ENCODE results near the gene RABL6.
A peak's percentile ranks its signal among the peaks of the same experiment; 100 is the strongest.
"Not testable (repeated sequence)": the region's sequence is repeated elsewhere in the genome, so short reads cannot be mapped to it uniquely, and the experiment has no call there.

RABL6 gene

DNA sequence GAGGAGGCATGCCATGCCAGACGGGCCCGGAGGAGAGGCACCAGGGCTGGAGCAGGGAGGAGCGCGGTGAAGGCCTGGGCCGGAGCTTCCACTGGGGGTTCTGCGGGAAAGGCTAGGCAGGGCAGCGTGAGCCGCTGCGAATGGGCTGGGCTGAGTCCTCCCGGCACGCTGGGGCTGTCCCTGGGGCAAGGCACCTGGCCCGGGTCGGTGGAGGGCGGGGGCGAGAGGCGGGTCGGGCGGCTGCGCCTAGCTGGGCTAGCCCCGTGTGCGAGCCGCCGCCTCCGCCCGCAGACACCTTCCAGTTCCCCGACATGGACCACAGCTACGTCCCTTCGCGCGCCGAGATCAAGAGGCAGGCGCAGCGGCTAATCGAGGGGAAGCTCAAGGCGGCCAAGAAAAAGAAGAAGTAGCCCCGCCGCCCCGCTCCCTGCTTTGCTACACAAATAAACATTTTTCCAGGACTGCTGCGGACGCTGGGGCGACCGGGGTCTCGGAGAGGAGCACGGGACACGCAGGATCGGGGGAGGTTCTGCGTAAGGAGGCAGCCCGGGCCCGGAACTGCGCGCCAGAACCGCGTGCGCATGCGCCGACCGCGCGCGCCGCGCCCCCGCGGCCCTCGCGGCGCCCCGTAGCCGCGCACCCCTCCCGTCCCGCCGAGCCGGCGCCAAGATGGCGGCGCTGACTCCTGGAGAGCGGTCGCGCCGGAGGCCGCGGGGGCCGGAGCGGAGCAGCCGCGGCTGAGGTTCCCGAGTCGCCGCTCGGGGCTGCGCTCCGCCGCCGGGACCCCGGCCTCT lies at the start of gene RABL6:
Gene RABL6 (plus strand): TSS at position 668 of the 794 bp plus-strand sequence. CDS start 249 bp downstream, outside the sequence.
- Histone ChIP-seq H3K36me3 (ENCODE audit: control insufficient read depth, insufficient read depth, low read length) (peaks cover 4% of the 10 kb centered on the region), H3K27me3 (ENCODE audit: control insufficient read depth, insufficient read depth, low read length) (no peaks in the 10 kb centered on the region), H3K9me3 (ENCODE audit: control insufficient read depth, insufficient read depth, low read length) (no peaks in the 10 kb centered on the region), H3K4me1 (ENCODE audit: control insufficient read depth, insufficient read depth, low read length) (no peaks in the 10 kb centered on the region), H3K9ac (ENCODE audit: low read depth, low read length) (peak within 1 kb of the TSS; percentile 87), H3K4me3 (ENCODE audit: low read depth, low read length) (peak within 1 kb of the TSS; percentile 76)

- peaks cover 2% of the 10 kb centered on the region for H3K4me1 ChIP-seq (ENCODE audit: control insufficient read depth, insufficient read depth, low read length)
- H3K9ac ChIP-seq (ENCODE audit: low read depth, low read length) = no peak overlapping the region
- H3K9me3 ChIP-seq (ENCODE audit: control insufficient read depth, insufficient read depth, low read length) = no peaks in the 10 kb centered on the region
- no peaks in the 10 kb centered on the region for H3K36me3 ChIP-seq (ENCODE audit: control insufficient read depth, insufficient read depth, low read length)
- H3K27me3 ChIP-seq (ENCODE audit: control insufficient read depth, insufficient read depth, low read length) = no peaks in the 10 kb centered on the region
- H3K4me3 ChIP-seq (ENCODE audit: low read depth, low read length) = no peak overlapping the region
Measured at GRCh38 chr9:136759001-136759400, 48.7 kb upstream of the RABL6 start.

GRCh38 chr9:136759436-136760325 lies 48.1 kb upstream of the RABL6 start:
- Histone ChIP-seq H3K36me3 (ENCODE audit: control insufficient read depth, insufficient read depth, low read length) (no peaks in the 10 kb centered on the region), H3K4me1 (ENCODE audit: control insufficient read depth, insufficient read depth, low read length) (peaks cover 2% of the 10 kb centered on the region), H3K27me3 (ENCODE audit: control insufficient read depth, insufficient read depth, low read length) (no peaks in the 10 kb centered on the region), H3K9me3 (ENCODE audit: control insufficient read depth, insufficient read depth, low read length) (no peaks in the 10 kb centered on the region), H3K4me3 (ENCODE audit: low read depth, low read length) (no peak overlapping the region), H3K9ac (ENCODE audit: low read depth, low read length) (no peak overlapping the region)

- Histone ChIP-seq H3K4me1 (ENCODE audit: control insufficient read depth, insufficient read depth, low read length) (peaks cover 2% of the 10 kb centered on the region), H3K27me3 (ENCODE audit: control insufficient read depth, insufficient read depth, low read length) (no peaks in the 10 kb centered on the region), H3K9me3 (ENCODE audit: control insufficient read depth, insufficient read depth, low read length) (no peaks in the 10 kb centered on the region), H3K36me3 (ENCODE audit: control insufficient read depth, insufficient read depth, low read length) (no peaks in the 10 kb centered on the region), H3K9ac (ENCODE audit: low read depth, low read length) (no peak overlapping the region), H3K4me3 (ENCODE audit: low read depth, low read length) (no peak overlapping the region)
Measured at GRCh38 chr9:136760424-136760823, 47.3 kb upstream of the RABL6 start.

DNA sequence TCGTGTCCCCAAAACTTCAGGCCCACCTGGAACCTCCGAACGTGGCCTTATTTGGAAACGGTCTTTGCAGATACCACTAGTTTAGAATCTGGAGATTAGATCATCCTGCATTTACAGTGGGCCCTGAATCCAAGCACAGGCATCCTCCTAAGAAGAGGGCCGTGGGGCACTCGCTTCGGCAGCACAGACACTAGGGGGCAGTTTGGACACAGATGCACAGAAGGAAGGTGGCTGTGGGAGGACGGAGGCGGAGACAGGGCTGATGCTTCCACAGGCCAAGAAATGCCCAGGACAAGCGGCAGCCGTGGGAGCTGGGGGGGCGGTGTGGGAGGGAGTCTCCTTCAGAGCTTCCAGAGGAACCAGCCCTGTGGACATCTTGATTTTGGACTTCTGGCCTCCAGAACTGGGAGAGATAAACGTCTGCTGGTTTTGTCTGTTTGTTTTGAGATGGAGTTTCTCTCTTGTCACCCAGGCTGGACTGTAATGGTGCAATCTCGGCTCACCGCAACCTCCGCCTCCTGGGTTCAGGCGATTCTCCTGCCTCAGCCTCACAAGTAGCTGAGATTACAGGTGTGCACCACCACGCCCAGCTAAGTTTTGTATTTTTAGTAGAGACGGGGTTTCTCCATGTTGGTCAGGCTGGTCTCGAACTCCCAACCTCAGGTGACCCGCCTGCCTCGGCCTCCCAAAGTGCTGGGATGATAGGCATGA lies 46.8 kb upstream of the RABL6 start:
- not testable (repeated sequence) for H3K9me3 ChIP-seq (ENCODE audit: control insufficient read depth, insufficient read depth, low read length); H3K9ac ChIP-seq (ENCODE audit: low read depth, low read length); H3K4me3 ChIP-seq (ENCODE audit: low read depth, low read length); H3K4me1 ChIP-seq (ENCODE audit: control insufficient read depth, insufficient read depth, low read length); H3K36me3 ChIP-seq (ENCODE audit: control insufficient read depth, insufficient read depth, low read length); H3K27me3 ChIP-seq (ENCODE audit: control insufficient read depth, insufficient read depth, low read length)

DNA sequence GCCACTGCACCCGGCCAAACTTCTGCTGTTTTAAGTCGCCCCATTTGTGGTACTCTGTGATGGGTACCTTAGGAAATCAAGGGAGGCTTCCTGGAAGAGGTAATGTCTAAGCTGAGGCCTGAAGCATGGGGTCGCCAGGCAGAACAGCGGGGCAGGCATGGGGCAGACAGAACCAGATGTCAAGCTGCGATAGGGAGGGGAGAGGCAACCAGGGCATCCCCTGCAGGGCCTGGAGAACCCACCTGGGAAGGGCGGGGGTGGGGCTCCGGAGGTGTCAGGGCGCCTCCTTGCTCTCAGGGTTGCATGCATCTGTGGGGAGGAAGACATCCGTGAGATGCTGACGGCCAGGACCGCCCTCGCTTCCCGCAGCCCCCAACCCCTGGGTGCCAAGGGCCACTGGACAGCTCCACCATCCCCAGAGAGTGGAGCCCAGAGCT lies 46.2 kb upstream of the RABL6 start:
- H3K4me3 ChIP-seq (ENCODE audit: low read depth, low read length) = no peak overlapping the region
- H3K9ac ChIP-seq (ENCODE audit: low read depth, low read length) = no peak overlapping the region
- H3K36me3 ChIP-seq (ENCODE audit: control insufficient read depth, insufficient read depth, low read length) = no peaks in the 10 kb centered on the region
- no peaks in the 10 kb centered on the region for H3K27me3 ChIP-seq (ENCODE audit: control insufficient read depth, insufficient read depth, low read length)
- peaks cover 2% of the 10 kb centered on the region for H3K4me1 ChIP-seq (ENCODE audit: control insufficient read depth, insufficient read depth, low read length)
- H3K9me3 ChIP-seq (ENCODE audit: control insufficient read depth, insufficient read depth, low read length) = no peaks in the 10 kb centered on the region

- no peaks in the 10 kb centered on the region for H3K27me3 ChIP-seq (ENCODE audit: control insufficient read depth, insufficient read depth, low read length)
- no peak overlapping the region for H3K4me3 ChIP-seq (ENCODE audit: low read depth, low read length)
- H3K9ac ChIP-seq (ENCODE audit: low read depth, low read length) = no peak overlapping the region
- no peaks in the 10 kb centered on the region for H3K9me3 ChIP-seq (ENCODE audit: control insufficient read depth, insufficient read depth, low read length)
- H3K36me3 ChIP-seq (ENCODE audit: control insufficient read depth, insufficient read depth, low read length) = no peaks in the 10 kb centered on the region
- H3K4me1 ChIP-seq (ENCODE audit: control insufficient read depth, insufficient read depth, low read length) = peaks cover 2% of the 10 kb centered on the region
Measured at GRCh38 chr9:136762221-136762691, 45.5 kb upstream of the RABL6 start.

GRCh38 chr9:136762915-136763648 lies 44.7 kb upstream of the RABL6 start:
- no peaks in the 10 kb centered on the region for H3K27me3 ChIP-seq (ENCODE audit: control insufficient read depth, insufficient read depth, low read length)
- no peak overlapping the region for H3K9ac ChIP-seq (ENCODE audit: low read depth, low read length)
- no peaks in the 10 kb centered on the region for H3K9me3 ChIP-seq (ENCODE audit: control insufficient read depth, insufficient read depth, low read length)
- no peaks in the 10 kb centered on the region for H3K36me3 ChIP-seq (ENCODE audit: control insufficient read depth, insufficient read depth, low read length)
- peaks cover 2% of the 10 kb centered on the region for H3K4me1 ChIP-seq (ENCODE audit: control insufficient read depth, insufficient read depth, low read length)
- peak overlapping the region; percentile 13 for H3K4me3 ChIP-seq (ENCODE audit: low read depth, low read length)

GRCh38 chr9:136763649-136764035 lies 44.1 kb upstream of the RABL6 start:
- Histone ChIP-seq H3K9me3 (ENCODE audit: control insufficient read depth, insufficient read depth, low read length) (no peaks in the 10 kb centered on the region), H3K27me3 (ENCODE audit: control insufficient read depth, insufficient read depth, low read length) (no peaks in the 10 kb centered on the region), H3K4me3 (ENCODE audit: low read depth, low read length) (peak overlapping the region; percentile 13), H3K36me3 (ENCODE audit: control insufficient read depth, insufficient read depth, low read length) (no peaks in the 10 kb centered on the region), H3K4me1 (ENCODE audit: control insufficient read depth, insufficient read depth, low read length) (peaks cover 2% of the 10 kb centered on the region), H3K9ac (ENCODE audit: low read depth, low read length) (no peak overlapping the region)

DNA sequence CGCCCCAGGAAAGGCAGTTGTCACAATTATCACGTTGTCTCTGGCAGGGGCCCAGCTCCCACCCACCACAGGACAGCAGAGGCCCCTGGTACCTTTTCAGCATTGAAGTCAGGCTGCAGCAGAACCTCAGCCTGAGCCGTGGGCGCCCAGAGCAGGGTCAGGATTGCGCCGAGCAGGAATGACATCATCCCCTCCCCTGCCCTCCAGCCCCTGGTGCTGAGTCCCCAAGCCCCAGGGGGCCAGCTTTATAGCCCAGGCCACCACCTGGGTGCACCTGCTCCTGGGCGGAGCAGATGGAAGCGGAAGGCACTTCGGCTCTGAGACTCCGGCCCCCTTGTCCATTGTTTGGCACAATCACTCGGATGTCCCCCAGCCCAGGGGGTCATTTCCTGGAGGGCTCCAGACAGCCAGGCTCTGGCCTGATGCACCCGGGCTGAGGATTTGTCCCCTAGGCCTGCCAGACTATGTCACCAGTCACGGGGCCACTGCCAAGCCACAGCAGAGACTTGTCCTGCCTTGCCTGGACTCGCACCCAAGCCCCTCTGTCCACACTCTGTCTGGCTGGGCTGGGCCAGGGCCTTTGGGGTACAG lies 43.4 kb upstream of the RABL6 start, which contains the start of gene LCN15:
Gene LCN15 (minus strand): TSS at position 218 of the 591 bp plus-strand sequence. CDS start 30 bp downstream, at position 188.
- peak within 1 kb of the TSS; percentile 13 for H3K4me3 ChIP-seq (ENCODE audit: low read depth, low read length)
- H3K9me3 ChIP-seq (ENCODE audit: control insufficient read depth, insufficient read depth, low read length) = no peaks in the 10 kb centered on the region
- H3K27me3 ChIP-seq (ENCODE audit: control insufficient read depth, insufficient read depth, low read length) = no peaks in the 10 kb centered on the region
- H3K4me1 ChIP-seq (ENCODE audit: control insufficient read depth, insufficient read depth, low read length) = peaks cover 2% of the 10 kb centered on the region
- no peak within 1 kb of the TSS for H3K9ac ChIP-seq (ENCODE audit: low read depth, low read length)
- no peaks in the 10 kb centered on the region for H3K36me3 ChIP-seq (ENCODE audit: control insufficient read depth, insufficient read depth, low read length)

Measured in iPS-15b (cell line).